ENCODE data around the gene RSPO3.

- TF ChIP-seq CTCF (IDR thresholded peaks at IDR 0.05; ENCODE audit: low read length) = no peak
- TF ChIP-seq EZH2 (IDR thresholded peaks at IDR 0.05; ENCODE audit: borderline replicate concordance, low read length) = no peak
Observed at GRCh38 chr6:127111526-127111925, 6.9 kb upstream of the RSPO3 start.
